IMR-90 (cell line): ENCODE data around the gene COL20A1. TPM values are rescaled to one million over a fixed set of nuclear protein-coding genes. Genes with fewer than 3 reads are reported as not detected.

Experiments used
- ATAC-seq: fragments of 200-7000 bp; cut with Tn5 transposase; 2 replicates; pipeline ENCODE4 v1.9.1; 2020; ENCODE audit warnings: low read depth, mild to moderate bottlenecking, moderate library complexity
- BruUV-seq: library from RNA; stranded (reverse); fragments of 400-500 nt; replicated peaks from 2 replicates; lab custom pipeline; 2021; lab: Mats Ljungman, UMichigan
- CTCF ChIA-PET: fragments of 300-600 bp; formaldehyde crosslinking; extraction: SDS; loops from one replicate; lab custom pipeline; 2021; ENCODE audit warnings: antibody characterized with exemption; lab: Yijun Ruan, JAX
- POLR2A ChIA-PET: fragments of 300-600 bp; sonication (Branson Sonifier 250); formaldehyde crosslinking; loops from one replicate; lab custom pipeline; 2022; ENCODE audit warnings: antibody characterized with exemption; ENCODE audit not compliant: unreplicated experiment; lab: Charles Lee
- DNase-seq: peaks from one replicate; pipeline ENCODE4 v3.0.0; 2013
- H2AFZ ChIP-seq: replicated peaks from 2 replicates; pipeline ENCODE3; 2013; ENCODE audit warnings: low read length, mild to moderate bottlenecking; ENCODE audit not compliant: poor library complexity
- H2AK5ac ChIP-seq: 2 replicates; pipeline ENCODE4 v1.6.1; 2013; ENCODE audit warnings: low read depth, low read length, inconsistent platforms
- H2AK9ac ChIP-seq: replicated peaks from 2 replicates; pipeline ENCODE3; 2013; ENCODE audit warnings: mild to moderate bottlenecking, low read depth, low read length, moderate library complexity; ENCODE audit not compliant: poor library complexity
- H2BK120ac ChIP-seq: 2 replicates; pipeline ENCODE4 v1.6.1; 2013; ENCODE audit warnings: low read depth, low read length, inconsistent platforms
- H2BK15ac ChIP-seq: 3 replicates; pipeline ENCODE4 v1.6.1; 2013; ENCODE audit warnings: low read depth, low read length, inconsistent platforms
- H2BK20ac ChIP-seq: 2 replicates; pipeline ENCODE4 v1.6.1; 2013; ENCODE audit warnings: low read depth, mild to moderate bottlenecking, inconsistent platforms, low read length, moderate library complexity
- H2BK5ac ChIP-seq: 2 replicates; pipeline ENCODE4 v1.6.1; 2013; ENCODE audit warnings: mild to moderate bottlenecking, low read depth, low read length, inconsistent platforms; ENCODE audit not compliant: poor library complexity, severe bottlenecking
- H3K14ac ChIP-seq: replicated peaks from 2 replicates; pipeline ENCODE4 v1.6.1; 2013; ENCODE audit warnings: low read depth, low read length, inconsistent platforms
- H3K18ac ChIP-seq: 2 replicates; pipeline ENCODE4 v1.6.1; 2013; ENCODE audit warnings: low read depth, low read length, control low read depth
- H3K23ac ChIP-seq: 2 replicates; pipeline ENCODE4 v1.6.1; 2013; ENCODE audit warnings: low read depth, low read length, inconsistent platforms
- H3K27ac ChIP-seq: 2 replicates; pipeline ENCODE4 v1.5.1; 2013; ENCODE audit warnings: mild to moderate bottlenecking, control low read depth, low read length; ENCODE audit not compliant: insufficient read depth
- H3K27me3 ChIP-seq: 2 replicates; pipeline ENCODE4 v1.6.1; 2013; ENCODE audit warnings: low read length; ENCODE audit not compliant: control insufficient read depth, insufficient read depth
- H3K36me3 ChIP-seq: 2 replicates; pipeline ENCODE4 v1.6.1; 2013; ENCODE audit warnings: low read length, mixed read lengths; ENCODE audit not compliant: control insufficient read depth, insufficient read depth
- H3K4ac ChIP-seq: 2 replicates; pipeline ENCODE4 v1.6.1; 2013; ENCODE audit warnings: low read depth, low read length, inconsistent platforms
- H3K4me1 ChIP-seq: 2 replicates; pipeline ENCODE4 v1.6.1; 2013; ENCODE audit warnings: low read length, mixed read lengths; ENCODE audit not compliant: control insufficient read depth, insufficient read depth
- H3K4me2 ChIP-seq: 2 replicates; pipeline ENCODE4 v1.6.1; 2013; ENCODE audit warnings: low read depth, mild to moderate bottlenecking, control low read depth, low read length, moderate library complexity
- H3K4me3 ChIP-seq: 2 replicates; pipeline ENCODE4 v1.5.1; 2013; ENCODE audit warnings: low read depth, mild to moderate bottlenecking, control low read depth, low read length, moderate library complexity; ENCODE audit not compliant: insufficient read depth
- H3K56ac ChIP-seq: 2 replicates; pipeline ENCODE4 v1.6.1; 2013; ENCODE audit warnings: low read length, inconsistent platforms; ENCODE audit not compliant: insufficient read depth; ENCODE audit errors: extremely low read depth
- H3K79me1 ChIP-seq, 2 experiments: 2 replicates each; pipeline ENCODE4 v1.6.1; 2013; ENCODE audit warnings: low read length in 2 of 2, inconsistent platforms in 1 of 2, low read depth in 1 of 2
- H3K9ac ChIP-seq: 2 replicates; pipeline ENCODE4 v1.6.1; 2013; ENCODE audit warnings: low read depth, low read length, control low read depth
- H3K9me1 ChIP-seq: 2 replicates; pipeline ENCODE4 v1.6.1; 2013; ENCODE audit warnings: low read length, inconsistent platforms; ENCODE audit not compliant: insufficient read depth
- H3K9me3 ChIP-seq: 2 replicates; pipeline ENCODE4 v1.6.1; 2013; ENCODE audit warnings: low read length; ENCODE audit not compliant: control insufficient read depth, insufficient read depth
- H4K20me1 ChIP-seq: 2 replicates; pipeline ENCODE4 v1.6.1; 2013; ENCODE audit warnings: low read length, inconsistent platforms; ENCODE audit not compliant: insufficient read depth
- H4K5ac ChIP-seq: 2 replicates; pipeline ENCODE4 v1.6.1; 2013; ENCODE audit warnings: mild to moderate bottlenecking, low read depth, low read length, control low read depth
- H4K8ac ChIP-seq, 2 experiments: 2 replicates each; pipeline ENCODE4 v1.6.1; 2013; ENCODE audit warnings: low read depth in 2 of 2, low read length in 2 of 2, control low read depth in 1 of 2, inconsistent platforms in 1 of 2
- H4K91ac ChIP-seq: 2 replicates; pipeline ENCODE4 v1.6.1; 2013; ENCODE audit warnings: low read depth, low read length, inconsistent platforms; ENCODE audit not compliant: insufficient read depth
- BHLHE40 ChIP-seq: fragments of 150-350 bp; IDR thresholded peaks from 2 replicates; pipeline ENCODE4 v1.6.1; 2016; ENCODE audit warnings: mild to moderate bottlenecking, low read depth, low read length
- CEBPB ChIP-seq: IDR thresholded peaks from 2 replicates; pipeline ENCODE4 v1.6.1; 2012; ENCODE audit warnings: low read depth, low read length, improper control_type of control experiment
- CHD1 ChIP-seq: IDR thresholded peaks from 2 replicates; pipeline ENCODE4 v1.6.1; 2012; ENCODE audit warnings: low read depth, low read length, improper control_type of control experiment
- FOS ChIP-seq: fragments of 150-350 bp; IDR thresholded peaks from 2 replicates; pipeline ENCODE4 v1.6.1; 2016; ENCODE audit warnings: low read depth, low read length
- MAFK ChIP-seq: IDR thresholded peaks from 2 replicates; pipeline ENCODE4 v1.6.1; 2012; ENCODE audit warnings: low read depth, low read length, improper control_type of control experiment
- NFE2L2 ChIP-seq: fragments of 150-350 bp; IDR thresholded peaks from 2 replicates; pipeline ENCODE4 v1.6.1; 2016; ENCODE audit warnings: low read depth, mild to moderate bottlenecking, low read length
- POLR2A ChIP-seq: IDR thresholded peaks from 2 replicates; pipeline ENCODE4 v1.6.1; 2012; ENCODE audit warnings: mild to moderate bottlenecking, low read depth, low read length
- RCOR1 ChIP-seq: IDR thresholded peaks from 2 replicates; pipeline ENCODE4 v1.6.1; 2012; ENCODE audit warnings: mild to moderate bottlenecking, low read length, improper control_type of control experiment; ENCODE audit not compliant: insufficient replicate concordance
- RFX5 ChIP-seq: IDR thresholded peaks from 2 replicates; pipeline ENCODE4 v1.8.0; 2012; ENCODE audit warnings: low read depth, mild to moderate bottlenecking, low read length, moderate library complexity
- WGBS, 2 experiments: methylation state at CpG; one replicate each; pipeline versions ENCODE4 v1.1.5 to v1.1.7; 2013; ENCODE audit warnings: missing lambda C conversion rate in 2 of 2; ENCODE audit not compliant: insufficient read length in 1 of 2; ENCODE audit errors: extremely low coverage in 2 of 2; 5-methylcytosine and 5-hydroxymethylcytosine counted together
- dilution Hi-C: fragments of 300-500 bp; cut with HindIII; formaldehyde crosslinking; loops from one replicate; pipeline ENCODE4 v1.14.3; 2018; ENCODE audit warnings: low sequenced_read_pairs; ENCODE audit not compliant: unreplicated experiment
- in situ Hi-C: fragments of 300-500 bp; cut with MboI; formaldehyde crosslinking; loops from 3 replicates; pipeline ENCODE4 v1.14.3; 2019; ENCODE audit warnings: low sequenced_read_pairs, inconsistent platforms, mixed read lengths
- intact Hi-C: fragments of 100-400 bp; cut with micrococcal nuclease; formaldehyde crosslinking; loops from 2 replicates; pipeline ENCODE4 v1.10.0; 2022
- polyA plus RNA-seq, 3 experiments: library from polyadenylated mRNA; depleted of rRNA; stranded (reverse); fragments of >200 nt; gene quantifications; 2 replicates each; pipeline ENCODE4 v1.2.3, GENCODE V29; 2012; ENCODE audit warnings: low replicate concordance in 1 of 3
- total RNA-seq: library from RNA; depleted of rRNA; stranded (reverse); fragments of >200 nt; gene quantifications from 2 replicates; pipeline ENCODE4 v1.2.3, GENCODE V29; 2012

COL20A1 gene
- total and polyA plus RNA-seq, 2 of the 4 experiments (the other 2 are of a cell fraction), result not detected

GRCh38 chr20:63356511-63356910, 63.5 kb downstream of the COL20A1 start:
- no peak overlapping the region for H4K5ac ChIP-seq
- H2AFZ ChIP-seq, result no peak overlapping the region
- DNase-seq (no peak), ATAC-seq (no peak)
- dilution Hi-C loops (no loop called here), intact Hi-C loops (no loop called here), in situ Hi-C loops (no loop called here)
- no peak overlapping the region for H4K8ac ChIP-seq
- H3K36me3 ChIP-seq, result no peaks in the 10 kb centered on the region
- no peak overlapping the region for H3K4ac ChIP-seq
- TF ChIP-seq NFE2L2 (no peak), FOS (no peak), CHD1 (no peak), RFX5 (no peak), BHLHE40 (no peak), RCOR1 (no peak), MAFK (no peak), POLR2A (no peak), CEBPB (no peak)
- H3K4me3 ChIP-seq, result no peak overlapping the region
- no peak overlapping the region for H2BK120ac ChIP-seq
- H3K18ac ChIP-seq, result no peak overlapping the region
- no peak overlapping the region for H2AK5ac ChIP-seq
- ChIA-PET POLR2A (no interaction called here), CTCF (no interaction called here)
- H3K9me3 ChIP-seq, result no peaks in the 10 kb centered on the region; the same call in 1 of the 2 replicates
- H2AK9ac ChIP-seq, result no peak overlapping the region
- no peak overlapping the region for H4K91ac ChIP-seq
- H3K56ac ChIP-seq, result no peak overlapping the region
- H3K9ac ChIP-seq, result no peak overlapping the region
- H3K4me2 ChIP-seq, result no peak overlapping the region
- H3K27ac ChIP-seq, result no peak overlapping the region
- H3K23ac ChIP-seq, result no peak overlapping the region
- no peak overlapping the region for H2BK15ac ChIP-seq
- H3K14ac ChIP-seq, result no peak overlapping the region
- 81% methylated on average over 3 of the region's 8 CpGs; no CpG with 5 or more reads in 1 of the 2 experiments for WGBS, 2 experiments
- H4K20me1 ChIP-seq, result no peaks in the 10 kb centered on the region
- H3K4me1 ChIP-seq, result no peaks in the 10 kb centered on the region
- BruUV-seq, result no TSS peak
- H2BK5ac ChIP-seq, result no peak overlapping the region
- H2BK20ac ChIP-seq, result no peak overlapping the region
- H3K79me1 ChIP-seq, result no peaks in the 10 kb centered on the region
- H3K27me3 ChIP-seq, result peaks cover 19% of the 10 kb centered on the region
- no peaks in the 10 kb centered on the region for H3K9me1 ChIP-seq
